Measurements from ENCODE around the gene ADAP1. TPM values are rescaled to one million over a fixed set of nuclear protein-coding genes. Genes with fewer than 3 reads are reported as not detected.
A peak's percentile ranks its signal among the peaks of the same experiment; 100 is the strongest.

ADAP1 gene
- total and polyA plus RNA-seq, 2 of the 13 experiments (the other 11 are each of a cell fraction or from before 2014, with no cell fraction given), result 10.5 to 24.6 TPM

DNA sequence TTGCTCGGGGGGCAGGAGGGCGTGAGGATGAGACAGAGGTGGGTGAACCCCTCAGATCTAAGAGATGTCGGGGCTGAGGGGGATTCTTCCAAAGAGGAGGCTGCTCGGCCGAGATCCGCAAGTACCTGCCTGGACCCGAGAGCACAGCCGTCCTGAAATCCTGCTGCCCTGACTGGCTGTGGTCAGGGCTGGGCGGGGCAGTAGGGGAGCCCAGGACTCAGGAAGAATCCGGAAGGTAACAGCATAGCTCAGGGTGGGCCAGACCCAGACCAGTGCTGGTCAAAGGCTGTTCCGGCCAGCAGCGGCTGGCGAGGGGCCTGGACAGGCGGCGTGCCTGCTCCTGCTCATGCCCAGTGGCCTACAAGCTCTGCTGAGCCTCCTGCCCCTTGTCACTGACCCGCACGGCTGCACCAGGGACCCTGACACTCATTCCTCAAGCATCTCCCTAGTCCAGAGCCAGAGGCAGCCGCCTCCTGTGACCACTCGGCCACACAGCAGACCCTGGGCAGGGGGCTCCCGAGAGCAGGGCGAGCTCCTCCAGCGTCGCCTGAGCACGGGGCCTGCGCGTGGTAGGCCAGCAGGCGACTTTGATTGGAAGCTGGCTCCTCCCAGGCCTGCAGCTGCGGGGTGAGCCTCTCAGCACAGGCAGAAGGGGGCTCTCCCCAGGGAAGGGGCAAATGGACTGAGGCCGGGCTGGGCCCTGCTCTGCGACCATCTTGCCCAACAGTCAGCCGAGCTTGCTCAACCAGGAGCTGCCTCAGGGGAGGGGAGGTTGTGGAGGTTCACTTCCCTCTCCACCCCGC, 3.1 kb upstream of the ADAP1 start (continued):
- TF ChIP-seq GABPA (IDR thresholded peaks at IDR 0.05; ENCODE audit: low read depth, low read length) (no peak), GABPA (CRISPR knock-in tag; IDR thresholded peaks at IDR 0.05; ENCODE audit: low read depth) (peak; percentile 65; the same call in 1 of the 2 replicates), ZNF563 (CRISPR knock-in tag; IDR thresholded peaks at IDR 0.05) (peak; percentile 96), ETV5 (CRISPR knock-in tag; IDR thresholded peaks at IDR 0.05; ENCODE audit: borderline replicate concordance) (peak; percentile 91), NFE2L1 (CRISPR knock-in tag; IDR thresholded peaks at IDR 0.05; ENCODE audit: borderline replicate concordance) (no peak), U2AF1 (optimal IDR thresholded peaks at IDR 0.05; ENCODE audit: low read depth, low read length) (no peak), ZNF556 (CRISPR knock-in tag; IDR thresholded peaks at IDR 0.05; ENCODE audit: borderline replicate concordance) (peak; percentile 69; the same call in 1 of the 2 replicates), BCL6 (CRISPR knock-in tag; IDR thresholded peaks at IDR 0.05) (peak; percentile 31; the same call in 1 of the 2 replicates), KLF9 (CRISPR knock-in tag; IDR thresholded peaks at IDR 0.05; ENCODE audit: low read depth) (peak; percentile 27; the same call in 1 of the 2 replicates), ONECUT2 (CRISPR knock-in tag; IDR thresholded peaks at IDR 0.05) (no peak), ZNF3 (CRISPR knock-in tag; IDR thresholded peaks at IDR 0.05) (no peak), ZNF747 (CRISPR knock-in tag; IDR thresholded peaks at IDR 0.05; ENCODE audit: borderline replicate concordance) (peak; percentile 87; the same call in 1 of the 2 replicates), ZNF335 (CRISPR knock-in tag; IDR thresholded peaks at IDR 0.05) (peak; percentile 87), CAMTA2 (CRISPR knock-in tag; IDR thresholded peaks at IDR 0.05; ENCODE audit: borderline replicate concordance) (no peak; the same call in 1 of the 2 replicates), NFKBIZ (CRISPR knock-in tag; IDR thresholded peaks at IDR 0.05) (peak; percentile 87), ZBTB1 (CRISPR knock-in tag; IDR thresholded peaks at IDR 0.05; ENCODE audit: borderline replicate concordance) (no peak), ZC3H4 (CRISPR knock-in tag; IDR thresholded peaks at IDR 0.05; ENCODE audit: borderline replicate concordance) (peak; percentile 43; the same call in 1 of the 2 replicates), ZNF678 (CRISPR knock-in tag; IDR thresholded peaks at IDR 0.05) (no peak), ZBTB3 (CRISPR knock-in tag; IDR thresholded peaks at IDR 0.05; ENCODE audit: borderline replicate concordance, low read depth) (no peak), NBN (conservative IDR thresholded peaks at IDR 0.05) (no peak), ZNF597 (CRISPR knock-in tag; IDR thresholded peaks at IDR 0.05) (no peak), HNRNPL (IDR thresholded peaks at IDR 0.05; ENCODE audit: low read depth, low read length) (peak; percentile 77; the same call in 1 of the 2 replicates)
- TF ChIP-seq, protein P1, sequence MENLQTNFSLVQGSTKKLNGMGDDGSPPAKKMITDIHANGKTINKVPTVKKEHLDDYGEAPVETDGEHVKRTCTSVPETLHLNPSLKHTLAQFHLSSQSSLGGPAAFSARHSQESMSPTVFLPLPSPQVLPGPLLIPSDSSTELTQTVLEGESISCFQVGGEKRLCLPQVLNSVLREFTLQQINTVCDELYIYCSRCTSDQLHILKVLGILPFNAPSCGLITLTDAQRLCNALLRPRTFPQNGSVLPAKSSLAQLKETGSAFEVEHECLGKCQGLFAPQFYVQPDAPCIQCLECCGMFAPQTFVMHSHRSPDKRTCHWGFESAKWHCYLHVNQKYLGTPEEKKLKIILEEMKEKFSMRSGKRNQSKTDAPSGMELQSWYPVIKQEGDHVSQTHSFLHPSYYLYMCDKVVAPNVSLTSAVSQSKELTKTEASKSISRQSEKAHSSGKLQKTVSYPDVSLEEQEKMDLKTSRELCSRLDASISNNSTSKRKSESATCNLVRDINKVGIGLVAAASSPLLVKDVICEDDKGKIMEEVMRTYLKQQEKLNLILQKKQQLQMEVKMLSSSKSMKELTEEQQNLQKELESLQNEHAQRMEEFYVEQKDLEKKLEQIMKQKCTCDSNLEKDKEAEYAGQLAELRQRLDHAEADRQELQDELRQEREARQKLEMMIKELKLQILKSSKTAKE (CRISPR knock-in tag; IDR thresholded peaks at IDR 0.05; ENCODE audit: borderline replicate concordance), result no peak; the same call in 1 of the 2 replicates
- TF ChIP-seq, protein P2, sequence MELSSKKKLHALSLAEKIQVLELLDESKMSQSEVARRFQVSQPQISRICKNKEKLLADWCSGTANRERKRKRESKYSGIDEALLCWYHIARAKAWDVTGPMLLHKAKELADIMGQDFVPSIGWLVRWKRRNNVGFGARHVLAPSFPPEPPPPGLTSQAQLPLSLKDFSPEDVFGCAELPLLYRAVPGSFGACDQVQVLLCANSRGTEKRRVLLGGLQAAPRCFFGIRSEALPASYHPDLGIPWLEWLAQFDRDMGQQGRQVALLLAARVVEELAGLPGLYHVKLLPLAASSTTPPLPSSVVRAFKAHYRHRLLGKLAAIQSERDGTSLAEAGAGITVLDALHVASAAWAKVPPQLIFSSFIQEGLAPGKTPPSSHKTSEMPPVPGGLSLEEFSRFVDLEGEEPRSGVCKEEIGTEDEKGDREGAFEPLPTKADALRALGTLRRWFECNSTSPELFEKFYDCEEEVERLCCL (CRISPR knock-in tag; IDR thresholded peaks at IDR 0.05; ENCODE audit: borderline replicate concordance), result no peak
